ENCODE results near the gene GPRC5B. TPM values are rescaled to one million over a fixed set of nuclear protein-coding genes. Genes with fewer than 3 reads are reported as not detected.

GPRC5B gene
- total RNA-seq, 1 experiment from 2014 or later = 7.6 TPM

DNA sequence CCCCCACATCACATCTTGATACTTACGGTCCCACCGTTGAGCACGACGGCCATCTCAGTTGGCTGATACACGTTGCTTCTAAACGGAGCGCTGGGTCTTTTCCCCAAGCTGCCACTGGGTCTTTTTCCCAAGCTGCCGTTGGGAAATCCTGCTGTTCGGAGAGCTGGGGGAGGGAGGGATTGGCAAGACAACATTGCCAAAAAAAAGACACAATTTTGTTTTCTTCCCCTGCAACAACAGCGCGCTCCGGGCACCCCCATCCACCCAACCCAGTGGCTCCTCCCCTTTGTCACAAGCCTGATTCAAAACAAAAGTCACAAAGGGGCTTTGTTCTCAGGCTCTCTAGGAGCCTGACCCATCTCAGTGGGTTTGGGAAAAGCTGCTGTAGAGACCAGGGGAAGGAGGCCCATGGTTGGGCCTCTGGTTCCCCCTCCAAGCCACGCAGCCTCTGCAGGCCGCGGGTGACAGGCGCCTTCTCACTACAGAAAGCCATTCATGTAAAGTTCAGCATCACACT is 22.8 kb downstream of the GPRC5B start:
- Histone ChIP-seq H3K9me3 (no peaks in the 10 kb centered on the region), H3K4me3 (ENCODE audit: low read depth, low read length) (no peak overlapping the region), H3K36me3 (ENCODE audit: control insufficient read depth, insufficient read depth, low read length) (no peaks in the 10 kb centered on the region), H3K4me1 (no peaks in the 10 kb centered on the region), H3K27me3 (replicated peaks; ENCODE audit: control insufficient read depth, insufficient read depth, low read length) (no peaks in the 10 kb centered on the region)
- DNase-seq = no peak
- POLR2A ChIA-PET = no interaction called here
- BruUV-seq (replicated peaks) = no TSS peak
- TF ChIP-seq, protein P1, sequence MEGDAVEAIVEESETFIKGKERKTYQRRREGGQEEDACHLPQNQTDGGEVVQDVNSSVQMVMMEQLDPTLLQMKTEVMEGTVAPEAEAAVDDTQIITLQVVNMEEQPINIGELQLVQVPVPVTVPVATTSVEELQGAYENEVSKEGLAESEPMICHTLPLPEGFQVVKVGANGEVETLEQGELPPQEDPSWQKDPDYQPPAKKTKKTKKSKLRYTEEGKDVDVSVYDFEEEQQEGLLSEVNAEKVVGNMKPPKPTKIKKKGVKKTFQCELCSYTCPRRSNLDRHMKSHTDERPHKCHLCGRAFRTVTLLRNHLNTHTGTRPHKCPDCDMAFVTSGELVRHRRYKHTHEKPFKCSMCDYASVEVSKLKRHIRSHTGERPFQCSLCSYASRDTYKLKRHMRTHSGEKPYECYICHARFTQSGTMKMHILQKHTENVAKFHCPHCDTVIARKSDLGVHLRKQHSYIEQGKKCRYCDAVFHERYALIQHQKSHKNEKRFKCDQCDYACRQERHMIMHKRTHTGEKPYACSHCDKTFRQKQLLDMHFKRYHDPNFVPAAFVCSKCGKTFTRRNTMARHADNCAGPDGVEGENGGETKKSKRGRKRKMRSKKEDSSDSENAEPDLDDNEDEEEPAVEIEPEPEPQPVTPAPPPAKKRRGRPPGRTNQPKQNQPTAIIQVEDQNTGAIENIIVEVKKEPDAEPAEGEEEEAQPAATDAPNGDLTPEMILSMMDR (IDR thresholded peaks at IDR 0.05; ENCODE audit: insufficient read depth in 1 of 2, low read depth in 1 of 2, low read length in 1 of 2, severe bottlenecking in 1 of 2, unreplicated experiment in 1 of 2) = no peak
- Mint-ChIP-seq H3K4me1 (ENCODE audit: low read depth, unreplicated experiment) (no peaks in the 10 kb centered on the region), H3K27ac (ENCODE audit: unreplicated experiment) (no peak overlapping the region), H3K27me3 (ENCODE audit: insufficient read depth, unreplicated experiment) (no peaks in the 10 kb centered on the region), H3K9me3 (ENCODE audit: unreplicated experiment) (no peaks in the 10 kb centered on the region), H3K4me3 (ENCODE audit: unreplicated experiment) (no peak overlapping the region), H3K36me3 (ENCODE audit: insufficient read depth, unreplicated experiment) (peaks cover 6% of the 10 kb centered on the region)
- intact Hi-C loops (cut with micrococcal nuclease; ENCODE audit: unreplicated experiment) = no loop called here
- CTCF ChIA-PET = no interaction called here

DNA sequence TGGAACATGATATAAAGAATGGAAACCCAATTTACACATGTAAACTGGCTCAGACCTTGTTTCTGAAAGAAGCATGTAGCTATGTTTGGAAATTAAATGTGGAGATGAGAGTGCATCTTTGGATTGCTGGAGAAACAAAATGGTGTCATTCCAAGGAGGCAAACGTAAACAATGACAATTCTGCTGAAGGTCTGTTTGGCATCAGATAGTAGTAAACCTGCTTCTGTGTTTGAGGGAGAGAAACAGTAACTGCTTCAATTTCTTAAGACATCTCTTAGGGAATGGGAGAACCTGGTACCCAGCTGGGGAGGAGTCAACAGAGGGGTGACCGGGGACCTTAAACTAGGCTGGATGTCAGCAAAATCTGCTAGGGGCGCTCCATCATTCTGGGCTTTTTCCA is 23.5 kb downstream of the GPRC5B start:
- Histone ChIP-seq H3K36me3 (ENCODE audit: control insufficient read depth, insufficient read depth, low read length) (no peaks in the 10 kb centered on the region), H3K9me3 (no peaks in the 10 kb centered on the region), H3K4me1 (no peaks in the 10 kb centered on the region), H3K4me3 (ENCODE audit: low read depth, low read length) (no peak overlapping the region), H3K27me3 (replicated peaks; ENCODE audit: control insufficient read depth, insufficient read depth, low read length) (no peaks in the 10 kb centered on the region)
- H3K27ac Mint-ChIP-seq (ENCODE audit: unreplicated experiment) = no peak overlapping the region
- no peak overlapping the region for H3K4me3 Mint-ChIP-seq (ENCODE audit: unreplicated experiment)
- no TSS peak for BruUV-seq (replicated peaks)
- TF ChIP-seq, protein P1 (IDR thresholded peaks at IDR 0.05; ENCODE audit: insufficient read depth in 1 of 2, low read depth in 1 of 2, low read length in 1 of 2, severe bottlenecking in 1 of 2, unreplicated experiment in 1 of 2) = no peak
- ChIA-PET CTCF (interaction anchor here (0.7 kb wide), 1 partner anchor 439 kb away, joined by 4 read pairs; no protein-coding TSS in a partner anchor), POLR2A (no interaction called here)
- no peaks in the 10 kb centered on the region for H3K9me3 Mint-ChIP-seq (ENCODE audit: unreplicated experiment)
- peaks cover 6% of the 10 kb centered on the region for H3K36me3 Mint-ChIP-seq (ENCODE audit: insufficient read depth, unreplicated experiment)
- H3K27me3 Mint-ChIP-seq (ENCODE audit: insufficient read depth, unreplicated experiment) = no peaks in the 10 kb centered on the region
- no peaks in the 10 kb centered on the region for H3K4me1 Mint-ChIP-seq (ENCODE audit: low read depth, unreplicated experiment)
- intact Hi-C loops (cut with micrococcal nuclease; ENCODE audit: unreplicated experiment) = no loop called here
- no peak for DNase-seq

GRCh38 chr16:19860166-19861041 is 24.2 kb downstream of the GPRC5B start:
- no peaks in the 10 kb centered on the region for H3K4me1 Mint-ChIP-seq (ENCODE audit: low read depth, unreplicated experiment)
- intact Hi-C loops (cut with micrococcal nuclease; ENCODE audit: unreplicated experiment) = no loop called here
- Histone ChIP-seq H3K27me3 (replicated peaks; ENCODE audit: control insufficient read depth, insufficient read depth, low read length) (no peaks in the 10 kb centered on the region), H3K9me3 (no peaks in the 10 kb centered on the region), H3K4me1 (no peaks in the 10 kb centered on the region), H3K4me3 (ENCODE audit: low read depth, low read length) (no peak overlapping the region), H3K36me3 (ENCODE audit: control insufficient read depth, insufficient read depth, low read length) (no peaks in the 10 kb centered on the region)
- no peaks in the 10 kb centered on the region for H3K27me3 Mint-ChIP-seq (ENCODE audit: insufficient read depth, unreplicated experiment)
- TF ChIP-seq, protein P1 (IDR thresholded peaks at IDR 0.05; ENCODE audit: insufficient read depth in 1 of 2, low read depth in 1 of 2, low read length in 1 of 2, severe bottlenecking in 1 of 2, unreplicated experiment in 1 of 2) = no peak
- no peak overlapping the region for H3K27ac Mint-ChIP-seq (ENCODE audit: unreplicated experiment)
- H3K4me3 Mint-ChIP-seq (ENCODE audit: unreplicated experiment) = no peak overlapping the region
- no peak for DNase-seq
- no peaks in the 10 kb centered on the region for H3K9me3 Mint-ChIP-seq (ENCODE audit: unreplicated experiment)
- CTCF ChIA-PET = interaction anchor here (0.7 kb wide), 1 partner anchor 440 kb away, joined by 4 read pairs; no protein-coding TSS in a partner anchor
- POLR2A ChIA-PET = no interaction called here
- H3K36me3 Mint-ChIP-seq (ENCODE audit: insufficient read depth, unreplicated experiment) = peaks cover 6% of the 10 kb centered on the region
- no TSS peak for BruUV-seq (replicated peaks)
